K562 treated with DMSO at 1 percent for 48 hours (cell line): Measurements from ENCODE around the gene TBC1D9B. TPM values are rescaled to one million over a fixed set of nuclear protein-coding genes. Genes with fewer than 3 reads are reported as not detected.

Experiments
- total RNA-seq: library from RNA; unstranded; fragments of 300-600 nt; gene quantifications from 2 replicates; pipeline ENCODE4 v1.2.3, GENCODE V29; 2022; ENCODE audit warnings: low replicate concordance; ENCODE audit errors: extremely low read depth

Gene TBC1D9B
- not detected in 2 replicates for total RNA-seq

DNA sequence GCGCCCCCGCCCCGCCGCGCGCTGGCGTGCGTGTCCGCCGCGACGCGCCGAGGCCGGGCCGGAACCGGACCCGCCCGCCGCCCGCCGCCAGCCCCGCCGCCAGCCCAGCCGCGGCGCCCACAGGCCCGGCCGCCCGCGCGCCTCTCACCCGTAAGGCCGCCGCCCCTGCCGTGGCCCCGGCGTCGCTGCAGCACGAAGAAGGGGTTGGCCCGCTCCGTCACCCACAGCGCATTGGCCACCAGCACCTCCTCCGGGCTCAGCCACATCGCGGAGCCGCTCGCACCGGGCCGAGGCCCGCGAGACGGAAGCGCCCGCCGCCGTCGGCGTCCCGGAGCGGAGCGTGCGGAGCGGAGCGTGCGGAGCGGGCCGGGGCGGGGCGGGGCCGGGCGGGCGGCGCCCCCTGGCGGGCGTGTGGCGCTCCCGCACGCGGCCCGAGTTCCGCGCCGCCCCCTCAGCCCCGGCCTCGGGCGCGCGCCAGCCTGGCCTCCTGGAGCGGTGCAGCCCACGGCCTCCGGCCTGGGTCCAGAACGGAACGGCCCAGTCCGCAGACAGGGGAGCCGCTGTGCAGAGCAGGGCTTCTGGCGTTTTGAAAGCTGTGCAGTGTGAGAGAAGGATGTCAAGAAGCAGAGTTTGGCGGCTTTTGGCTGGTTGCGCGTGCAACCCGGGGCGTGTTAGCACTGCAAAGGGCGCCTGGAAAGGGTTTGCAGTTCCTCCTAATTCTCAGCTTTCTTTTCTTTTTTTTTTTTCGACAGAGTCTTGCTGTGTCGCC lies at the start of gene TBC1D9B:
TSS of gene TBC1D9B (minus strand) at position 342 of the 769 bp plus-strand sequence. CDS start at position 266, 76 bp downstream.

DNA sequence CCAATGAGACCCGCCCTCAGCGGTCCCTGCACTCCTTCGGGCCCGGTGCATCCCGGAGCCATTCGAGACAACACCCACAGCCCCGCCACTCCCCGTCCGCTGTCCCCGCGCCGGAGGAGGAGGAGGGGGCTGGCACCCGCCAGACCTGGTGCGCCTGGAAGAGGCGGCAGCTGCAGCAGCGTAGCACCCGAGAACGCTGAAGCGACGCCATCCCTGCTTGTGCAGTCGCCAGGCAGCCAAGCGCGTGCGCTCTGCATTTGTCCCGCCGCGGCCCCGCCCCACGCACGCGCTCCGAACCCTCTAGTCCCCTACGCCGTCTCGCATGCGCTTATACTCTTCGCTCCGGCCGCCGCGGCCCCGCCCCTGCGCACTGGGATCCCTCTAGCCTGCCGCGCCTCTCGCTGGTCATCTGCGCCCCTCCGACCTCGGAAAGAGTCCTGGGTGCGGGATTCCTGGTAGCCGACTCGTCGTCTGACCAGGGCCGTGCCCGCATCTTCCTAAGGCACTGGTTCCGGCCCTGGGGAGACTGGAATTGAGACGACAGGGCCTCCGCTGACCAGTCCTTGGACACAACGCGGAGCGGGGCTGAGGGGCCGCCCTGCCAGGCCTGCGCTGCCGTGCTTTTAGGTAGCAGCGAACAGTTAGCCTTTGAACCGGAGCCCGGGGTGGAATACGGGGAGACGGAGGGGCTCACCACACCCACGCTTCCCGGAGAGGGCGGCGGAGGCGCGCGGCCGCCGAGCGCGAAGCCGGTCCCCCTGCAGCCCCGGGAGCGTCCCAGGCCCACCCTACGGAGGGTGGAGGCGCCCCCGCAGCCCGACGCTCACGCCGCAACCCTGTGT lies 48.9 kb downstream of the TBC1D9B start, which contains the start of gene MRNIP:
TSS of gene MRNIP (minus strand) at position 232 of the 842 bp plus-strand sequence. CDS start at position 211, 21 bp downstream.

DNA sequence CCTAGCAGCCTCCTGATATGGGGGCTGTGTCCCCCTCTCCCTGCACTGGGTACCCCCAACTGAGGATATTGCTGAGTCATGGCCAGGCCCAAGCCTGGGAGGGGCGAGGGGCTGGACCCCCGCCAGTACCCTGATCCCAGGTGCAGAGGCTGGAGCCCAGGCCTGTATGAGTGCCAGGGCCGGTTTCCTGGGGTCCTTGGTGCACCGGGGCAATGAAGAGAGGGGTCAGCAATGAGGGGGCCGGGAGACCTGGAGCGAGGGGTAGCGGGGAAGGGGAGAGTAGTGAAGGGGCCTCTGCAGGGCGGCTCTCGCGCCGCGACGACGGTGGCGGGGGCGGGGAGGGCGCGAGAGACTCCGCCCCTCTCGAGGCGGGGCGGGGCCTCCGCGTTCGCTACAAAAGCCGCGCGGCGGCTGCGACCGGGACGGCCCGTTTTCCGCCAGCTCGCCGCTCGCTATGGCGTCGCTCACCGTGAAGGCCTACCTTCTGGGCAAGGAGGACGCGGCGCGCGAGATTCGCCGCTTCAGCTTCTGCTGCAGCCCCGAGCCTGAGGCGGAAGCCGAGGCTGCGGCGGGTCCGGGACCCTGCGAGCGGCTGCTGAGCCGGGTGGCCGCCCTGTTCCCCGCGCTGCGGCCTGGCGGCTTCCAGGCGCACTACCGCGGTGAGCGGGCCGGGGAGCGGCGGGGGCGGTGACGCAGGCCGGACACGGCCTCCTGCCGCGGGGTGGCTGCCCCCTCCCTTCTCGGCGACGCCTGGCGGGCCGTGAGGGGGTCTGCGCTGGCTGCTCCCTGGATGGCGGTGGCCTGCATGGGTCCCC lies 87.0 kb downstream of the TBC1D9B start, which contains the start of gene SQSTM1:
TSS of gene SQSTM1 (plus strand) at position 423 of the 815 bp plus-strand sequence. CDS start at position 455, 32 bp downstream.

Other genes with a start within 250 kb of the TBC1D9B start
- gene CBY3, start 226.9 kb downstream of the TBC1D9B start, total RNA-seq, result not detected in 2 replicates
- 673 TPM in 1 of 2 replicates, not detected in the other for gene CANX, start 208.9 kb downstream of the TBC1D9B start, total RNA-seq
- not detected in 2 replicates for gene MAML1, start 175.1 kb downstream of the TBC1D9B start, total RNA-seq
- not detected in 2 replicates for gene LTC4S, start 113.9 kb downstream of the TBC1D9B start, total RNA-seq
- gene MGAT4B, start 101.0 kb downstream of the TBC1D9B start, total RNA-seq, result not detected in 2 replicates
- gene SQSTM1, start 87.0 kb downstream of the TBC1D9B start, total RNA-seq, result 1,536 TPM in 1 of 2 replicates, not detected in the other
- not detected in 2 replicates for gene MRNIP, start 49.1 kb downstream of the TBC1D9B start, total RNA-seq
- gene RNF130, start 163.9 kb upstream of the TBC1D9B start, total RNA-seq, result not detected in 2 replicates